Fibroblast of lung (primary cell): Measurements from ENCODE around the gene MAN1A2. TPM values are rescaled to one million over a fixed set of nuclear protein-coding genes. Genes with fewer than 3 reads are reported as not detected.

Experiments used
- DNase-seq, 2 donors: peaks; one replicate each; pipeline versions ENCODE4 v3.0.0 to v3.0.0-alpha.2; 2010; ENCODE audit warnings: low read depth in 2 of 2
- H2AFZ ChIP-seq: 2 replicates; pipeline ENCODE4 v1.5.1; 2012; ENCODE audit warnings: low read length, control low read depth, inconsistent platforms
- H3K27ac ChIP-seq: 2 replicates; pipeline ENCODE4 v1.5.1; 2011; ENCODE audit warnings: low read length, control low read depth; ENCODE audit not compliant: insufficient read depth
- H3K27me3 ChIP-seq: 2 replicates; pipeline ENCODE4 v1.5.1; 2011; ENCODE audit warnings: mild to moderate bottlenecking, low read length; ENCODE audit not compliant: control insufficient read depth, insufficient read depth
- H3K36me3 ChIP-seq: 2 replicates; pipeline ENCODE4 v1.5.1; 2011; ENCODE audit warnings: low read length; ENCODE audit not compliant: control insufficient read depth, insufficient read depth
- H3K4me1 ChIP-seq: 2 replicates; pipeline ENCODE4 v1.5.1; 2011; ENCODE audit warnings: low read length; ENCODE audit not compliant: control insufficient read depth, insufficient read depth; ENCODE audit errors: extremely low read depth
- H3K4me2 ChIP-seq: 2 replicates; pipeline ENCODE4 v1.5.1; 2011; ENCODE audit warnings: low read length, control low read depth; ENCODE audit not compliant: insufficient read depth; ENCODE audit errors: extremely low read depth
- H3K4me3 ChIP-seq, 4 experiments: fragments of 200-600 bp in 1 of 4; sonication (generic) in 1 of 4; replicated peaks in 1 of 4; 2 replicates each; pipeline ENCODE4 v1.5.1; 2011 to 2016; ENCODE audit warnings: low read length in 4 of 4, low read depth in 3 of 4, mild to moderate bottlenecking in 3 of 4, control low read depth in 2 of 4, inconsistent platforms in 1 of 4, mixed read lengths in 1 of 4; ENCODE audit not compliant: insufficient read depth in 1 of 4; ENCODE audit errors: control extremely low read depth in 1 of 4
- H3K79me2 ChIP-seq: 2 replicates; pipeline ENCODE4 v1.5.1; 2012; ENCODE audit warnings: mild to moderate bottlenecking, low read length, inconsistent platforms; ENCODE audit not compliant: control insufficient read depth, insufficient read depth
- H3K9ac ChIP-seq: 2 replicates; pipeline ENCODE4 v1.5.1; 2011; ENCODE audit warnings: mild to moderate bottlenecking, low read length, control low read depth; ENCODE audit not compliant: insufficient read depth
- H3K9me3 ChIP-seq: 2 replicates; pipeline ENCODE4 v1.5.1; 2012; ENCODE audit warnings: low read depth, low read length; ENCODE audit not compliant: control insufficient read depth, insufficient read depth
- H4K20me1 ChIP-seq: 2 replicates; pipeline ENCODE4 v1.5.1; 2011; ENCODE audit warnings: low read length; ENCODE audit not compliant: control insufficient read depth, insufficient read depth; ENCODE audit errors: extremely low read depth
- CTCF ChIP-seq, 2 donors: IDR thresholded peaks in 1 of 2; conservative IDR thresholded peaks in 1 of 2; 1 replicate in 1 of 2; 2 replicates in 1 of 2; pipeline ENCODE4 v1.5.1; 2011 to 2012; ENCODE audit warnings: low read length in 2 of 2, control low read depth in 1 of 2, inconsistent platforms in 1 of 2, low read depth in 1 of 2, mild to moderate bottlenecking in 1 of 2
- EZH2 ChIP-seq: IDR thresholded peaks from 2 replicates; pipeline ENCODE4 v1.5.1; 2012; ENCODE audit warnings: low read length, control low read depth, mild to moderate bottlenecking; ENCODE audit errors: missing control alignments
- polyA plus RNA-seq, 2 donors: library from polyadenylated mRNA; depleted of rRNA in 1 of 2; stranded (reverse) in 1 of 2; unstranded in 1 of 2; fragments of >200 nt; gene quantifications; 2 replicates each; pipeline ENCODE4 v1.2.1, GENCODE V29; 2011 to 2012; ENCODE audit warnings: missing spikeins in 1 of 2
- total RNA-seq: library from RNA; depleted of rRNA; stranded (reverse); fragments of >200 nt; gene quantifications from 2 replicates; pipeline ENCODE4 v1.2.1, GENCODE V29; 2014

The MAN1A2 gene
- total and polyA plus RNA-seq, 2 donors (not counting 1 experiment from before 2014, with no cell fraction given), result 41.9 to 43.6 TPM

- H2AFZ ChIP-seq, result no peak overlapping the region
- no peaks in the 10 kb centered on the region for H3K4me1 ChIP-seq
- no peak overlapping the region for H3K4me2 ChIP-seq
- H3K4me3 ChIP-seq, result no peak overlapping the region
- no peak overlapping the region for H3K27ac ChIP-seq
- H3K9me3 ChIP-seq, result no peaks in the 10 kb centered on the region
- no peaks in the 10 kb centered on the region for H4K20me1 ChIP-seq
- H3K27me3 ChIP-seq, result no peaks in the 10 kb centered on the region
- no peak overlapping the region for H3K9ac ChIP-seq
- no peak for TF ChIP-seq EZH2
- TF ChIP-seq CTCF (conservative IDR thresholded peaks at IDR 0.05 in 1 of 2, IDR thresholded peaks at IDR 0.05 in 1 of 2; ENCODE audit: low read depth in 1 of 2, low read length in 2 of 2), result no peak
- no peaks in the 10 kb centered on the region for H3K36me3 ChIP-seq
- no peak for DNase-seq
- H3K79me2 ChIP-seq, result no peaks in the 10 kb centered on the region
Observed at GRCh38 chr1:117574161-117574835, 207.0 kb downstream of the MAN1A2 start.

GRCh38 chr1:117575586-117576225 lies 208.5 kb downstream of the MAN1A2 start:
- Histone ChIP-seq H3K27ac (no peak overlapping the region), H3K4me3 (no peak overlapping the region), H3K9me3 (no peaks in the 10 kb centered on the region), H3K9ac (no peak overlapping the region), H3K79me2 (no peaks in the 10 kb centered on the region), H4K20me1 (no peaks in the 10 kb centered on the region), H3K4me1 (no peaks in the 10 kb centered on the region), H3K36me3 (no peaks in the 10 kb centered on the region), H2AFZ (no peak overlapping the region), H3K27me3 (no peaks in the 10 kb centered on the region), H3K4me2 (no peak overlapping the region)
- TF ChIP-seq CTCF (conservative IDR thresholded peaks at IDR 0.05 in 1 of 2, IDR thresholded peaks at IDR 0.05 in 1 of 2; ENCODE audit: low read depth in 1 of 2, low read length in 2 of 2), result no peak
- no peak for TF ChIP-seq EZH2
- no peak for DNase-seq

GRCh38 chr1:117576236-117576635 lies 209.0 kb downstream of the MAN1A2 start:
- H3K79me2 ChIP-seq, result no peaks in the 10 kb centered on the region
- TF ChIP-seq EZH2, result no peak
- no peak for TF ChIP-seq CTCF (conservative IDR thresholded peaks at IDR 0.05 in 1 of 2, IDR thresholded peaks at IDR 0.05 in 1 of 2; ENCODE audit: low read depth in 1 of 2, low read length in 2 of 2)
- H3K4me2 ChIP-seq, result no peak overlapping the region
- H3K27ac ChIP-seq, result no peak overlapping the region
- H3K9ac ChIP-seq, result no peak overlapping the region
- no peaks in the 10 kb centered on the region for H3K27me3 ChIP-seq
- DNase-seq, result no peak
- no peaks in the 10 kb centered on the region for H3K4me1 ChIP-seq
- no peak overlapping the region for H2AFZ ChIP-seq
- H4K20me1 ChIP-seq, result no peaks in the 10 kb centered on the region
- no peaks in the 10 kb centered on the region for H3K36me3 ChIP-seq
- no peaks in the 10 kb centered on the region for H3K9me3 ChIP-seq
- H3K4me3 ChIP-seq, result no peak overlapping the region
